T-helper 2 cell (primary cell): ENCODE measurements around the gene DTX3.
"Not testable (repeated sequence)": the region's sequence is repeated elsewhere in the genome, so short reads cannot be mapped to it uniquely, and the experiment has no call there.

ENCODE experiments used
- DNase-seq, 5 experiments: peaks; one replicate each; pipeline versions ENCODE4 v3.0.0 to v3.0.0-alpha.2; 2012 to 2022
- total RNA-seq, 2 donors: gene quantifications; one replicate each; lab custom pipeline; 2026; lab: John Stamatoyannopoulos, UW

Gene DTX3, protein sequence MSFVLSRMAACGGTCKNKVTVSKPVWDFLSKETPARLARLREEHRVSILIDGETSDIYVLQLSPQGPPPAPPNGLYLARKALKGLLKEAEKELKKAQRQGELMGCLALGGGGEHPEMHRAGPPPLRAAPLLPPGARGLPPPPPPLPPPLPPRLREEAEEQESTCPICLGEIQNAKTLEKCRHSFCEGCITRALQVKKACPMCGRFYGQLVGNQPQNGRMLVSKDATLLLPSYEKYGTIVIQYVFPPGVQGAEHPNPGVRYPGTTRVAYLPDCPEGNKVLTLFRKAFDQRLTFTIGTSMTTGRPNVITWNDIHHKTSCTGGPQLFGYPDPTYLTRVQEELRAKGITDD
- 27.4 to 37.4 reads per million in 2 donors for total RNA-seq

DNA sequence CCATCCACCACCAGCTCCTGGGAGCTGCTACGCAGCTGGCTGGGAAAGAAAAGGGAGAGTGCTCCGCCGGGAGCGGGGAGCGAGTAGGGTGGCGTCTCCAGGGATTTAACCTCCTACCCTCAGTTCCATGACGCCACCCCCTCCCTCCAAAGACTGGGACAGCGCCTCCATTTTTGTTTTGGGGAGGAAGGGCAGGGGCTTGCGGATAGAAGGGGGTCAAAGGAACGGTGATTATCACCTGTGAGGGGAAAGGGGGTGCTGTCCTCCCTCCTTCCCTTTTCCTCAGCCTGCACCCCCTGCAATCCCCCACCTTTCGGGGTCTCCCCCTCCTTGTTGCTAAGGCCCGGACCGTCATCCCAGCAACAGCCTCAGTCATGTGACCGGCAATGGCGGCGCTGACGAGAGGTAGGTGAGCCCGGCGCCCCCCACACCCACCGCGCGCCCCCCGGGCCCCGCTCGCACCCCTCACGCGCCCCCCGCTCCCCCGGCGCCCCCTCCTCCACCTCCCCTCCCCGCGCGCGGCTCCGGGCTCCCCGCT is at the start of gene DTX3:
TSS of gene DTX3 (plus strand) at position 371 of the 538 bp plus-strand sequence. CDS start 1,694 bp downstream, outside the sequence.
- peak in 2 of 5 experiments; percentile 30 to 62 for DNase-seq

DNA sequence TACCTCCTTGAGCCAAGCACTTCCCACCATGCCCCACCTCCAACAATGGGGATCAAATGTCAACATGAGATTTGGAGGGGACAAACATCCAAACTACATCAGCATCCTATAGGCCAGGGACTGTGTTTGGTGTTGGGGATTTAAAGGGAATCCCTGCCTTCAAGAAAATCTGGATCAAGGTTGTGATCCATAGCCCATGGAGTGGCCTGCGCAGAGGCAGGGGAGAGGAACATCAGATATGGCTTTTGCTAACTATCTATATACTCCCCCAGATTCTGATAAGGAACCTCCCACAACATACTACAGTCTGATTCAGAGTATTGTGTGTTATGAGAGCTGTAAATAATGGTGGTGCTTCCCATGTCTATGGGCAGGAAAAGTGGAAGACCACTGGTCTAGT is 49.7 kb upstream of the DTX3 start:
- no peak for DNase-seq

DNA sequence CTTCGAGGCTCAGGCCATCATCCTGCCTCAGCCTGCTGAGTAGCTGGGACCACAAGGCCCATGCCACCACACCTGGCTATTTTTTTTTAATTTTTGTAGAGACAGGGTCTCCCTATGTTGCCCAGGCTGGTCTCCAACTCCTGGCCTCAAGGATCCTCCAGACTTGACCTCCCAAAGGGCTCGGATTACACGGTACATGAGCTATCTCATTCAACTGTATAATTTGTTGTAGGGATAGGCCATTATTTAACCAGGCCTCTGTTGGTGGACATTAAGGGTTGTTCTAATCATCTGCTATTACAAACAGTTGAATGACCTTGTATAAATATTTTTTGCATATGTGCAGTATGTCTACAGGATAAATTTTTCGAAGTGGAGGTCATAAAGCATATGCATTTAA is 45.8 kb upstream of the DTX3 start:
- no peak for DNase-seq

DNA sequence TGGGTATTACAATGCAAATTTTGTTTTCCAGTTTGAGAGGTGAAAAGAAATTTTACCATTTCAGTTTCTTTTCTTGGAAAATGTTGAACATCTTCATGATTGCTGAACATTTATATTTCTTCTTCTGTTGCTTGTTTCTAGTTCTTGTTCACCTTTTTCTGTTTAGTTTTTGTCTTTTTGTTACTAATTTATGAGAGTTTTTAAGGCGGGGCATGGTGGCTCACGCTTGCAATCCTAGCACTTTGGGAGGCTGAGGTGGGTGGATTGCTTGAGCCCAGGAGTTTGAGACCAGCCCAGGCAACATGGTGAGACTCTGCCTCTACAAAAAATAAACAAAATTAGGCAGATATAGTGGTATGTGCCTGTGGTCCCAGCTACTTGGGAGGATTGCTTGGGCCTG is 44.1 kb upstream of the DTX3 start:
- no peak for DNase-seq

DNA sequence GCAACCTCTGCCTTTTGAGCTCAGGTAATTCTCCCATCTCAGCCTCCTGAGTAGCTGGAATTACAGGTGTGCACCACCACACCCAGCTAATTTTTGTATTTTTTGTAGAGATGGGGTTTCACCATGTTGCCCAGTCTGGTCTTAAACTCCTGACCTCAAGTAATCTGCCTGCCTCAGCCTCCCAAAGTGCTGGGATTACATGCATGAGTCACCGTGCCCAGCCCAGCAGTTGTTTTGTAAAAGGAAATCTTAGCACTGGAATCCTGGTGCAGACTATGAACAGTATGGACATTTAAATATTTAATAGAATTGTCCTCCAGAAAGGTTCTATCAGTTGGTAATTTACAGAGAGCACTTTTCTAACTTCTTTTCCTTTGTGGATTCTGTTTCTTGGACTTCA is 43.5 kb upstream of the DTX3 start:
- DNase-seq, result not testable (repeated sequence)

DNA sequence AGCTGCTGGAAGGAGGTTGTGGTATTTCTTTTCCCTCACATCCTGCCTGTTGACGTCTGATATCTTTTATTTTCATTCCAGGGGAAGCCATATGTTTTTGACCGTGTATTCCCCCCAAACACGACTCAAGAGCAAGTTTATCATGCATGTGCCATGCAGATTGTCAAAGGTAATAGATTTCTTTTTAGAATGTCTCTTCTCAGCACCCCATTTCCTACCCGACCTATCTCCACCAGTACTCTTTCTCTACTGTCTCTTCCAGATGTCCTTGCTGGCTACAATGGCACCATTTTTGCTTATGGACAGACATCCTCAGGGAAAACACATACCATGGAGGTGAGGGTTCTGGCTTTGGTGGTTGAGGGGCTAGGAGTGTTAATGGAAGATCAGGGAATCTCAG is 41.3 kb upstream of the DTX3 start:
- DNase-seq, result no peak

DNA sequence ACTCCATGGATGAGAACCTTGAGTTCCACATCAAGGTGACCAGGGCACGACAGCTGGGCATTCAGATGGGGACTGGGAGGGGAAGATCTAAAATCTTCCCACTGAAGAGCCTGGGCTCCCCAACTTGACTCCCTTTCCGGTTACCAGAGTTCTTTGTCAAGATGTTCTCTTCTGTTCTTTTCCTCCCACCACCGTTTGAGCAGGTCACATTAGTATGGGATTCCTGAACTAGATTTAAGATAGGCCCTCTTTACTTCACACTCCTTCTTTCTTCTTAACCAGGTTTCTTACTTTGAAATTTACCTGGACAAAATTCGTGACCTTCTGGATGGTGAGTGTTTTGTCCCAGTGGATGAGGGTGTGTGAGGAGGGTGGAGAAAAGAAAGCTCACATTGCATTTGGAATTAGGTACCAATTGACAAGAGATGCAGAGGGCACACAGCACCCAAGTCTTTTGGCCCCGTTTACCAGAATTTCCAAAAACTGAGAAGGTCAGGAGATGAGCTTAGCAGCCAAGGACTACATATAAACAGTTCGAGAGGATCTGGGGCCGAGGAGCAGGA is 40.4 kb upstream of the DTX3 start:
- no peak for DNase-seq

DNA sequence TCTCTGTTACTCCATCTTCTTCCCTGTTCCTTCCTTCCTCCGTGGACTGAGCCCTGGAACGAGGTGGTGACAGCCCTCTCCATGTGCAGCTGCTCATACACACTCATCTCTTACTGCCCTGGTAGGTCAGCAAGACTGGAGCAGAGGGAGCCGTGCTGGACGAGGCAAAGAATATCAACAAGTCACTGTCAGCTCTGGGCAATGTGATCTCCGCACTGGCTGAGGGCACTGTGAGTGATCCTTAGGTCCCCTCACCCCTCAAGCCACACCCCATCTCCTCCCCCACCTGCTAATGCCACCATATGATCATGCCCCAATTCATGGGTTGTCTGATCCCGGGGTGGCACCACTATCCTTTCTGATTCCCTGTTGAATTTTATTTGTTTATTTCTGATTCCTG is 35.8 kb upstream of the DTX3 start:
- DNase-seq, result no peak

DNA sequence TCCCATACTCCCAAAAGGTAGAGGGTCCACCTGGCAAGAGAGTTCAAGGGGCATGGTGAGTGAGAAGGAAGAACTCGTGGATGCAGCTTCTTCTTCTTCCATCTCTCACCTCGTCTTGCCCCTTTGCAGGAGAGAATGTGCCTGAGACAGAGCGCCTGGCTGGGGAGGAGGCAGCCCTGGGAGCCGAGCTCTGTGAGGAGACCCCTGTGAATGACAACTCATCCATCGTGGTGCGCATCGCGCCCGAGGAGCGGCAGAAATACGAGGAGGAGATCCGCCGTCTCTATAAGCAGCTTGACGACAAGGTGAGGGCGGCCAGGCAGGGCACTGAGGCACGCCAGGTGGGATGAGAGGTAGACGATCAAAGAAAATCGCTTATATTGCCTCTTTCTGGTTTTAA is 34.8 kb upstream of the DTX3 start:
- no peak for DNase-seq

DNA sequence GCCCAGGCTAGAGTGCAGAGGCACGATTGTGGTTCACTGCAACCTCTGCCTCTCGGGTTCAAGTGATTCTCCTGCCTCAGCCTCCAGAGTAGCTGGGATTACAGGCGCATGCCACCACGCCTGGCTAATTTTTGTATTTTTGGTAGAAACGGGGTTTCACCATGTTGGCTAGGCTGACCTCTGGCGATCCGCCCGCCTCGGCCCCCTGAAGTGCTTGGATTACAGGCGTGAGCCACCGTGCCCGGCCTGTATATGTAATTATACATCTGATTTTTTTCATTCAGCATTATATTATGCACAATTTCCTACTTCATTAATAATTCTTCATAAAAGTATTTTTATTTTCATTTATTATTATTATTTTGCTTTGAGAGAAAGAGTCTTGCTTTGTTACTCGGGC is 34.2 kb upstream of the DTX3 start:
- DNase-seq, result not testable (repeated sequence)

DNA sequence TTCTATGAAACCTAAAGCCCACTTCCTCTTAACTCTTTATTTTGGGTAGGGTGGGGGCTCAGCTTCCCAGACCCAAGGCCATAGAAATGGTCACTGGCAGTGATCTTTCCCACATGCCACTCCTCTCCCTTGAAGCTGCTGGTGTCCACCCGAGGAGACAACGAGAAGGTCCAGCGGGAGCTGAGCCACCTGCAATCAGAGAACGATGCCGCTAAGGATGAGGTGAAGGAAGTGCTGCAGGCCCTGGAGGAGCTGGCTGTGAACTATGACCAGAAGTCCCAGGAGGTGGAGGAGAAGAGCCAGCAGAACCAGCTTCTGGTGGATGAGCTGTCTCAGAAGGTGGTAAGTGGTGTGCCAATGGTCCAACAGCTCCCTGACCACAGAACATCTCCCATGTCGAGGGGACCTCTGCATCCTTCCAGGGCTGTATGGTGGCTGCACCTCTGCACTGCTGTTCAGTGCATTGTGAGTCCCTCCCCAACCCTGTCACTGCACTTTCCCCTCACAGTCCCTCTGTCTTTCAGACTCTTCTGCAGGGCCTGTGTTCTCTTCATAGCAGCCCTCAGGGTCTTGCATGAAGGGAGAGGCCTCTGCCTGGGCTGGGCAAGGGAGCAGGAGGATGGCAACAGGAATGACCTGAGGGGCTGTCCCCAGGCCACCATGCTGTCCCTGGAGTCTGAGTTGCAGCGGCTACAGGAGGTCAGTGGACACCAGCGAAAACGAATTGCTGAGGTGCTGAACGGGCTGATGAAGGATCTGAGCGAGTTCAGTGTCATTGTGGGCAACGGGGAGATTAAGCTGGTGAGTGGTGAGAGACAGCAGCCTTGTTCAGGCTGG is 32.5 kb upstream of the DTX3 start:
- DNase-seq, result no peak

DNA sequence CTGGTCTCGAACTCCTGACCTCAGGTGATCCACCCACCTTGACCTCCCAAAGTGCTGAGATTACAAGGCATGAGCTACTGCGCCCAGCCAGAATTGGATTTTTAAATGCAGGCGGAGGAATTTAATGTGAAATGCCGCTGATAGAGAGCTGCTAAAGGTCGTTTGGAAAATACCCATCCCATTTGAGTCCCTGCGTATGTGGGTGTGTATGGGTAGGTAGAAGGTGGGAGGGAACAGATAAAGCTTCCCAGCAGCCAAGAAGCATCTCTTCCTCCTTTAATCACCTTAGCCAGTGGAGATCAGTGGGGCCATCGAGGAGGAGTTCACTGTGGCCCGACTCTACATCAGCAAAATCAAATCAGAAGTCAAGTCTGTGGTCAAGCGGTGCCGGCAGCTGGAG is 29.8 kb upstream of the DTX3 start:
- no peak for DNase-seq

DNA sequence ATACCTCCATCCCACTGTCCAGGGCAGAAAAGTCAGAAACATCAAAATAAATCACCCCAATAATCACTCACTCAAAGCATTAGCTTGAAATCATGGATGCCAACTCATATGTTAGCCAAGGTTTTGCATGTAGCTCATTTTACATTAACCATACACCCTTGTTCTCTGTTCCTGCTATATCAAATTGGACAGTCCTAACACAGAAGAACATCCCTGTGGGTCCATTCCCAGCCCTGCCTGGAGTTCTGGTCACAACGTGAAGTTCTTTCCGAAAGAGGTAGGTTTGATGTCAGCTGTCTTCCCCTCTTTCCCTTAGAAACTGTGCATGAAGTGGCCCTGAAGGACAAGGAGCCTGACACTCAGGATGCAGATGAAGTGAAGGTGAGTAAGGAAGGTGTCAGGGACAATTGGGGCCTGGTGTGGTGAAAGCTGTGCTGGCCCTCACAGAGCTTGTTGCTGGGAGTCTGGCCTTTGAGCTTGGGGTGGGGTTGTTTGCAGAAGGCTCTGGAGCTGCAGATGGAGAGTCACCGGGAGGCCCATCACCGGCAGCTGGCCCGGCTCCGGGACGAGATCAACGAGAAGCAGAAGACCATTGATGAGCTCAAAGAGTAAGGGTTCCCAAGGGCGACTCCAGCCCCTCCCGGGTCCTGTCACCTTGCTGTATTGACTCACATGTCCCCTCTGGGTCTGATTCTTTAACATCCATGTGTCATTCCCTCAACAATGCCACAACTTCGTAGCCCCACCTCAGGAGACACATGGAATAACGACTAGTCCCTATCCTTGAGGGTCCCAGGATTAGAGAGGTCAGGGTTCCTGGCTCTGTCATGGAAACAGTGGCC is 28.6 kb upstream of the DTX3 start:
- DNase-seq, result no peak

DNA sequence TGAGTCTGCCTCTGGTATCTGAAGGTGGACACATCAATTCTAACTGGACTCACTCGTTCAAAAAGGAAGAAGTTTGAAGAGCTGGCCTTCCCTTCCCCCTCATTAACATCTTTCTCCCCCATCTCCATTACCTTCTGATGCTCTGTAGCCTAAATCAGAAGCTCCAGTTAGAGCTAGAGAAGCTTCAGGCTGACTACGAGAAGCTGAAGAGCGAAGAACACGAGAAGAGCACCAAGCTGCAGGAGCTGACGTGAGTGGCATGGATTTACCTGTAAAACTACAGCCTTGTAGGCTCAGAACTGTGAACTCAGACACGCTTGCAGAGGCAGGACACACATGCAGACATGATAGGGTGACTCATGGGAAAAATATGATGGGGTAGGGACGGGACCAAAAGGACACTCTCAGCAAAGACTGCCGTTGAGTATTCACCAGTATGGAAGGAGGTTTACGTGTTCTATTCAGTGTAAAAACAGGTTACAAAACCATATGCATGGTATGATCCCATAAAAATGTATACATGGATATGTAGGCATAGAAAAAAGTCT is 27.9 kb upstream of the DTX3 start:
- no peak for DNase-seq

DNA sequence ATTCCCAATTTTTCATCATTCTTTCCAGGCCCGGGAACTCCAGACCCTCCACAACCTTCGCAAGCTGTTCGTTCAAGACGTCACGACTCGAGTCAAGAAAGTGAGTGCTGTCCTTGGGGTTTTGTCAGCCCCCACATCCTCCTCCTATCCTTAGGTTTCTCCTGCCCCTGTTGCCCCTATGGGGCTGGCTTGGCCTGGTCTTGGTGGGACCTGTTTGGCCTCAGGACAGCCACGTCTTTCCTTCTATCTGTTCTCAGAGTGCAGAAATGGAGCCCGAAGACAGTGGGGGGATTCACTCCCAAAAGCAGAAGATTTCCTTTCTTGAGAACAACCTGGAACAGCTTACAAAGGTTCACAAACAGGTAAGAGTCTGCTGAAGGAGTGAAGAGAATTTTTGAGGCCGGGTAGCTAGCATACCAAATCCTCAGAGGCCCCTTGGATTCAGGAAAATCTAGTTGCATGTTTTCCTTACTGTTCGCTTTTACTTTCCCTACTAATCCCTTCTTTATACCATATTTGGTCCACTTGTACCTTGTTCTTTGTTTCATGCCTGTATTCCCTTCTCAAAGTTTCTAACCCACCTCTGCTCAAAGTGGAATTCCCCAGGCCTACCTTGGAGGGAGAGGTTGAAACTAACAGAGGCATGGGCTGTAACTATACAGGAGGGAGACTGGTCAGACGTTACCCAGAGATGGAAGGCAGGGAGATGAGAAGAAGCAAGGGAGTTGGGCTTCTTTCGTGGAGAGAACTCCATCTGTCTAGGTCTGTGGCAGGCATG is 26.5 kb upstream of the DTX3 start:
- no peak for DNase-seq

DNA sequence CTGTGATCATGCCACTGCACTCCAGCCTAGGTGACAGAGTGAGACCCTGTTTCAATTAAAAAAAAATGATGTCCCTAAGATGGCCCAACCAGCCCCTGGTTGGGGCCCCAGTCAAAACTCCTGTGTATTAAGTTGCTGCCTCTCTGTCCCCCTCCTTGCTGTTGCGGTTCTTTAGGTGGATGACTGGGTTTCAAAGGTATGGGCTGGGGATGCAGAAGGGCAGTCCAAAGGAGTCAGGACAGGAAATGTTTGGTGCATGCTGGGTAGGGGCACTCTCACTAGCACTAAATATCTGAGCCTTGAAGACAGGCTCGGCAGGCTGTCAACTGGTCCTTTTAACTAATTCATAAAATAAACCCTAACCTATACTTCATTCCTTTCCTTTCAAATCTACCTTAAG is 25.6 kb upstream of the DTX3 start:
- DNase-seq, result no peak

DNA sequence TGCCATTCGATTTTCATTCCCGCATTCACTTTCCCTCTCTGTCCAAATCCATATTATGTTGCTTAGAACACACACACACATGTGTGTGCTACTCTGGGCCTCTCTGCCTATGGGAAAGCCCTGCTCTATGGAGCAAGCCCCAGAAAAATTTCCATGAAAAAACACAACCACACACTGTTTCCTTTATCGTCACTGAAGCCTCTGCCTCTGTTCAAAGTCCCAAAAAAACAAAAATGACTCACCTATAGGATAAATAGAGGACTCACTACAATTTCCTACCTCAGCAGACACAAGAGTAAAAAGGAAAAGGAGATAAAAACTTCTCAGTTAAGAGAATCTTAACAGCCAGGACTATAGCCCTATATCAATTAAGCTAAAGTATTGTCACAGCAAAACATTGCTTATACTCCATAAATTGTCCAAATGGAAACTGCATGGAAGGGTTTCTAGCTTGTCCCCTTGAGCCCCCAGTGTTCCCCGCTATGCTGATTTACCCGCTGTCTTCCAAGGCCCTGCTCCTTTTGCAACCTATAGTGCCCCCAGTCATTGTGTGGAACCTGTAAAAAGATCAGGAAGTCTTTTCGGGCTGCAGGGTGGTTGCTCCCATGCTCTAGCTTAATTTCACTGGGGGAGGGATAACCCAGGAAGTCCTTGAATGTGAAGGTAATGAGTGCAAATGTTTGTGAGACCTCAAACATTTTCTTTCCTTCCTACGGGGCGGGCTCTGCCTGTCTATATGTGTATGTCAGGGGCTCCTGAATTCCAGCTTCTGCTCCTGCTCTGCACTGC is 24.8 kb upstream of the DTX3 start:
- DNase-seq, result no peak

DNA sequence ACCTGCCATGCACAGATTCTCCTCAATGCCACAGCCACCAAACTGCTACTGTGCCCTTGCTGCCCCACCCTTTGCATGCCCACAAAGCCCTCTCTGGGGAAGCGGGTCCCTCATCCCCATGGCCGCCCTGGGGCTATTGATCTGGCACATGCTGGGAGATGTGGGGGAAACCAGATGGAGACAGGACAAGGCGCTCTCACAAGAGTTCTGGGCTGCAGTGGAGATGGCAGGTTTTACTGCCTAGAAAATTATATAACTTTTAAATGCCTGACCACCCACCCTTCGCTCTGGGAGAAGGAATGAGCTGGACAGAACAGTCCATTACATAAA is 24.2 kb upstream of the DTX3 start:
- DNase-seq, result no peak

DNA sequence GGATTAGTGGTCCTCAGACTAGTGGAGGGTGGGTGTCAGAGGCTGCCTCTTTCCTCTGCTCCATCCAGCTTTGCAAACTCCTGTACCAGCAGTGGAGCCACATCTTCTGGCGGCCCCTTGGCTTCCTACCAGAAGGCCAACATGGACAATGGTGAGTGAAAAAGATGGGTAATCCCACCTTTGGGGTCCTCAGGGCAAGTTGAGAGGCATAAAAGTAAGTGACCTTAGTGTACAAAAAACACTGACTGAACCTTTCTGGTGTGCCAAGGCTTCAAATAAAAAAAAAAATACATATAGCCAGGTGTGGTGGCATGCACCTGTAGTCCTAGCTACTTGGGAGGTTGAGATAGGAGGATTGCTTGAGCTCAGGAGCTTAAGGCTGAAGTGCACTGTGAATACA is 22.8 kb upstream of the DTX3 start:
- no peak for DNase-seq

DNA sequence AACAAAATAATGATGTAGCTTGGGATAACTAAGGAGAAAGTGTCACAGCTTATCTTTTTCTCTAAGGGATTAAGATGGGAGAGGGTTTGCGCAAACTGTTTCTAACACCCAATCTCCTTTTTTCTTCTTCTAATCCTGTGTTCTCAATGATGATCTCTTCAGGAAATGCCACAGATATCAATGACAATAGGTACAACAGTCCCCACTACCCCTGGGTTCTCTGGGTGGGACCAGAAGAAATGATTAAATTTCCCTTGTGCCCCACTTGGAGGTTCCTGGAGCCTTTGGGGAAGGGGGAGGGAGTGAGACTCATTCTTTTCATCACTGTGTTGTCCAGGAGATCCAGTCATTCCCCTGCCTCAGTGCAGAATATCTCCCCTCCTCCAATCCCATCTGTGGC is 22.2 kb upstream of the DTX3 start:
- no peak for DNase-seq
